HFF-Myc (cell line): Measurements from ENCODE around the gene SSBP3.
"Not testable (repeated sequence)": the region's sequence is repeated elsewhere in the genome, so short reads cannot be mapped to it uniquely, and the experiment has no call there.

ENCODE experiments used
- DNase-seq: peaks from one replicate; pipeline ENCODE4 v3.0.0-alpha.2; 2011; ENCODE audit warnings: low read depth; ENCODE audit errors: extremely low read depth
- H3K4me3 ChIP-seq: replicated peaks from 2 replicates; pipeline ENCODE4 v1.5.1; 2011; ENCODE audit warnings: low read depth, mild to moderate bottlenecking, control low read depth, low read length
- TF ChIP-seq, protein P1 (sequence below): IDR thresholded peaks from 2 replicates; pipeline ENCODE4 v1.5.1; 2012; ENCODE audit warnings: mild to moderate bottlenecking, low read depth, low read length, control low read depth; ENCODE audit errors: missing control alignments

SSBP3 gene

DNA sequence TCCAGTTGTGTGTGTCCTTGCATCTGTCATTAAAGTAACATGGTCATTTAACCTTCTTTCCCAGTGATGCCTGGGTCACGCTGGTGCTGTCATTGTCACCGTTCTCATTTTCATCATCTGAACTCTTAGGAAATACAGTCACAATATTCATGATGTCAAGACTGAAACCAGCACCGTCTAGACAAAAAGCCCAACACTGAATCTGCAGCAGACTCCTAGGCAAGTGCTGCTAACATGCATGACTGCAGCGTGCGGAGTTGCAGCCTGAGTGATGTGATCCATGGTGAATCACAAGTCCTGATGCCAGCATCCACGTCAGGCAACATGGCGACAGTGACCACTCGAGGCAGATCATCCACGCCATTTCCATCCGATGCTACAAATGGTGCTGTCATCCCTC is 168.6 kb downstream of the SSBP3 start:
- H3K4me3 ChIP-seq = no peak overlapping the region
- TF ChIP-seq, protein P1, sequence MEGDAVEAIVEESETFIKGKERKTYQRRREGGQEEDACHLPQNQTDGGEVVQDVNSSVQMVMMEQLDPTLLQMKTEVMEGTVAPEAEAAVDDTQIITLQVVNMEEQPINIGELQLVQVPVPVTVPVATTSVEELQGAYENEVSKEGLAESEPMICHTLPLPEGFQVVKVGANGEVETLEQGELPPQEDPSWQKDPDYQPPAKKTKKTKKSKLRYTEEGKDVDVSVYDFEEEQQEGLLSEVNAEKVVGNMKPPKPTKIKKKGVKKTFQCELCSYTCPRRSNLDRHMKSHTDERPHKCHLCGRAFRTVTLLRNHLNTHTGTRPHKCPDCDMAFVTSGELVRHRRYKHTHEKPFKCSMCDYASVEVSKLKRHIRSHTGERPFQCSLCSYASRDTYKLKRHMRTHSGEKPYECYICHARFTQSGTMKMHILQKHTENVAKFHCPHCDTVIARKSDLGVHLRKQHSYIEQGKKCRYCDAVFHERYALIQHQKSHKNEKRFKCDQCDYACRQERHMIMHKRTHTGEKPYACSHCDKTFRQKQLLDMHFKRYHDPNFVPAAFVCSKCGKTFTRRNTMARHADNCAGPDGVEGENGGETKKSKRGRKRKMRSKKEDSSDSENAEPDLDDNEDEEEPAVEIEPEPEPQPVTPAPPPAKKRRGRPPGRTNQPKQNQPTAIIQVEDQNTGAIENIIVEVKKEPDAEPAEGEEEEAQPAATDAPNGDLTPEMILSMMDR = no peak
- no peak for DNase-seq

- TF ChIP-seq, protein P1 = no peak
- DNase-seq = no peak
- H3K4me3 ChIP-seq = no peak overlapping the region
Observed at GRCh38 chr1:54234284-54234683, 171.9 kb downstream of the SSBP3 start.

GRCh38 chr1:54233196-54233595 is 173.0 kb downstream of the SSBP3 start:
- DNase-seq, H3K4me3 ChIP-seq: not testable (repeated sequence)

DNA sequence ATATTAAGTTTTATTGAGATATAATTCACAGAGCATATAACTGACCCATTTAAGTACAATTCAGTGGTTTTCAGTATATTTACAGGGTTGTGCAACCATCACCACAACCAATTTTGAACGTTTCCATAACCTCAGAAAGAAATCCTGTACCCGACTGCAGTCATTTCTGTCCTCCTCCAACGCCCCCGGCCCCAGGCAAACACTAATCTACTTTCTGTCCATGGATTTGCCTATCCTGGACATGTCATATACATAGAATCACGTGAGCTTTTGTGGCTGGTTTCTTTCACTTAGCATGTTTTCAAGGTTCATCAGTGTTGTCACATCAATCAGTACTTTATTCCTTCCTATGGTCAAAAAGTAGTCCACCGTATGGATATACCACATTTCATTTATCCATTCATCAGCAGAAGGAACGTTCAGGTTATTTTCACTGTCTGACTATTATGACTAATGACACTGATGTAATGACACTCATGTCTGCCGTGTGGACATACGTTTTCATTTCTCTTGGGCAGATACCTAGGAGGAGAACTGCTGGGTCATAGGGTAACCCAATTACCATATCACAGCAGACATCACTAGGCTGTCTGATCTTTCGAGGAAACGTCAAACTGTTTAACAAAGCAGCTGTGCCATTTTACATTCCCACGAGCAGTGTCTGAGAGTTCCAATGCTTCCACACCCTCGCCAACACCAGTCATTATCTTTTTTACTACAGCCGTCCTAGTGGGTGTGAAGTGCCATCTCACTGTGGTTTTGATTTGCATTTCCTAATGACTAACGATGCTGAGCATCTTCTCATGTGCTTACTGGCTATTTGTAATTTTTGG is 175.5 kb downstream of the SSBP3 start:
- TF ChIP-seq, protein P1 = no peak
- no peak overlapping the region for H3K4me3 ChIP-seq
- no peak for DNase-seq

DNA sequence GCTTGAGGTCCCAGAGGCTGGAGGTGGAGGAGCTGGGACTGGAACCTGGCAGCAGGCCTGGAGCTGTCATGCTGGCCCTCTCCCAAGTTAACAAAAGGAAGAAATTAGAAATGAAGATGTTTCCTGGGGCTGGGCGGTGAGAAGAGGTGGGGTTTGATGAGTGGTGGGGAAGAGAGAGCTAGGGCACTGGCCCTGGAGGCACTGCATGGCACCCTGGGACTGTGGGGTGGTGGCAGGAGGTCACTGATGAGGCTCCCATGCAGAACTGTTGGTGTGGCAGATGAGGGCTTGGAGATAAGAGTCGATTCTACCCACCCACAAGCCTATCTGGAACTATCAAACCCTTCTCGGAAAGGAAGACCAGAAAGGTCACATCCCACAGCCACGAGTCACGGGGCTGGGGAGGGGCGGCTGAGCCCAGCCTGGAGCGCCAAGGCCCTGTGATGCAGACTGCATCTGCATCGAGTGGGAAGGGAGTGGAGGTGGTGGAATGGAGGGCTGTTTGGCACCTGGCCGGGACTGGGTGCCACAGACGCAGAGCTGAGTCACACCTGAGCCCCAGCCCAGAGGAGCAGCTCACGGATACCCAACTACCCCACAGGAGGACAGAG is 176.8 kb downstream of the SSBP3 start:
- H3K4me3 ChIP-seq = no peak overlapping the region
- TF ChIP-seq, protein P1 = no peak
- DNase-seq = no peak

DNA sequence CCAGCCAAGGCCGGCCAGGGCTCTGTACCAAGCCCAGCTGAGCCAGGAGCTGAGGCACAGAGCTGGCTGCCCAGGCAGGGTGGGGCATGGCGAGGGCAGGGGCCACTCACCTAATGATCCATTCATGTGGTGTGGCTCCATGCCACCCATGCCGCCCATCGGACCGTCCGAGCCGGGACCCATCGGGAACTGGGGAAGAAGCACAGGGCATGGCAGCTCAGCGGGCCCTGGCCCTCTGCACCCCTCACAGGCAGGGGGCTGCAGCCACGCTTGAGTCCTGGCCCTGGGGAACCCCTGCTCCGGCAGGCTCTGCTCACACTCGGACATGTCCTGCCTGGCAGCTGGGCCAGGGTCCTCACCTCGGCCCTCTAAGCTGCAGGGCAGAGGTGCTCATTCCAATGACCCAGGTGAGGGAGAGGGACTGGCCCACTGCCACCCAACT is 177.5 kb downstream of the SSBP3 start:
- TF ChIP-seq, protein P1 = no peak
- no peak overlapping the region for H3K4me3 ChIP-seq
- DNase-seq = no peak

DNA sequence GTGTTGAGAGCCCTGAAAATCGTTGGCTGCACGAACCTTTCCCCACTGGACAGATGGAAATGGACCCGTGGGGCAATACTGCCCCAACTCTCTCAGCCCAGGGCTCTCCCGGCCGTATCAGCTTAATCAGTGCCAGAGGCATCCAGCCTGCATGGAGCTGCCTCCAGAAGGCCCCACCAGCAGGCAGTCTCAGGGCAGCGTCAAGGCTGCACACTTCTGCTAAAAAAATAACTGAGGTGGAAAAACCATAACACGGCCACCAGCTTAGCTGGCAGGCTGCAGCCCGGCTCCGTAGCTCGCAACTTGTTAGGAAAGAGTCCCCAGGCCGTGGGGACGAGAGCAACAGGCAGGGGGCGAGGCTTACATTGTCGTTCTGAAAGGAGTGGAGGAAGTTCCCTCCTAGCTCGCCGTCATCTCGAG is 178.3 kb downstream of the SSBP3 start:
- DNase-seq = no peak
- TF ChIP-seq, protein P1 = peak; percentile 7
- H3K4me3 ChIP-seq = no peak overlapping the region
